ENCODE data around the gene LYPD3. TPM values are rescaled to one million over a fixed set of nuclear protein-coding genes. Genes with fewer than 3 reads are reported as not detected.

LYPD3 gene
- polyA plus RNA-seq, 1 of the 3 experiments (the other 2 are of a cell fraction) = 4.2 TPM

GRCh38 chr19:43425567-43426392 is 39.6 kb downstream of the LYPD3 start:
- H4K20me1 ChIP-seq (ENCODE audit: insufficient read depth) = no peaks in the 10 kb centered on the region
- H3F3A ChIP-seq (replicated peaks; ENCODE audit: insufficient read depth) = no peaks in the 10 kb centered on the region
- ChIA-PET CTCF (interaction anchor here (0.7 to 2.9 kb wide), 4 partner anchors 8 to 84 kb away, joined by 3 to 13 read pairs (median 4); no protein-coding TSS in a partner anchor), POLR2A (interaction anchor here (0.5 to 0.6 kb wide), 2 partner anchors 1555 to 1867 kb away, joined by 4 read pairs; no protein-coding TSS in a partner anchor)
- H3K27me3 ChIP-seq (ENCODE audit: insufficient read depth) = peaks cover 22% of the 10 kb centered on the region; the same call in 1 of the 2 replicates
- no peaks in the 10 kb centered on the region for H3K79me2 ChIP-seq (ENCODE audit: insufficient read depth)
- 10% methylated on average over 8 of the region's 8 CpGs for WGBS (ENCODE audit: low lambda C conversion rate)
- no peaks in the 10 kb centered on the region for H3K36me3 ChIP-seq (replicated peaks in 1 of 2; ENCODE audit: control insufficient read depth in 1 of 2, insufficient read depth in 2 of 2, low read length in 1 of 2)
- no peaks in the 10 kb centered on the region for H3K4me1 ChIP-seq (ENCODE audit: control insufficient read depth in 1 of 2, insufficient read depth in 2 of 2, low read depth in 1 of 2, low read length in 1 of 2)
- no peak for DNase-seq
- H3K9me2 ChIP-seq = no peaks in the 10 kb centered on the region
- TF ChIP-seq NRF1 (IDR thresholded peaks at IDR 0.05; ENCODE audit: low read depth, low read length) (no peak), SMC3 (IDR thresholded peaks at IDR 0.05; ENCODE audit: low read depth, low read length) (peak; percentile 11; the same call in 1 of the 2 replicates), EZH2phosphoT487 (IDR thresholded peaks at IDR 0.05; ENCODE audit: borderline replicate concordance, low read depth) (no peak), CTCF (IDR thresholded peaks at IDR 0.05) (peak; percentile 57), RAD21 (IDR thresholded peaks at IDR 0.05; ENCODE audit: low read length) (peak; percentile 34; the same call in 1 of the 2 replicates)
- no peak overlapping the region for H3K4me2 ChIP-seq
- no peak overlapping the region for H3K9ac ChIP-seq
- no peak overlapping the region for H3K4me3 ChIP-seq (ENCODE audit: low read depth in 2 of 2, low read length in 1 of 2)
- no peaks in the 10 kb centered on the region for H3K9me3 ChIP-seq
- H3K27ac ChIP-seq (ENCODE audit: low read depth in 2 of 2, low read length in 1 of 2) = no peak overlapping the region
- H2AFZ ChIP-seq (ENCODE audit: low read depth) = 0 out of 2 replicates have a peak overlapping the region, but pooled peaks have one; percentile 35

GRCh38 chr19:43423779-43424178 is 41.6 kb downstream of the LYPD3 start:
- 31% methylated on average over 5 of the region's 5 CpGs for WGBS (ENCODE audit: low lambda C conversion rate)
- Histone ChIP-seq H3K36me3 (replicated peaks in 1 of 2; ENCODE audit: control insufficient read depth in 1 of 2, insufficient read depth in 2 of 2, low read length in 1 of 2) (no peaks in the 10 kb centered on the region), H3K4me3 (ENCODE audit: low read depth in 2 of 2, low read length in 1 of 2) (no peak overlapping the region), H3K9ac (no peak overlapping the region), H3K27me3 (ENCODE audit: insufficient read depth) (peaks cover 33% of the 10 kb centered on the region; the same call in 1 of the 2 replicates), H3K27ac (ENCODE audit: low read depth in 2 of 2, low read length in 1 of 2) (no peak overlapping the region), H3K4me1 (ENCODE audit: control insufficient read depth in 1 of 2, insufficient read depth in 2 of 2, low read depth in 1 of 2, low read length in 1 of 2) (no peaks in the 10 kb centered on the region), H2AFZ (ENCODE audit: low read depth) (no peak overlapping the region), H3K4me2 (no peak overlapping the region), H3K79me2 (ENCODE audit: insufficient read depth) (no peaks in the 10 kb centered on the region), H3K9me3 (no peaks in the 10 kb centered on the region), H3F3A (replicated peaks; ENCODE audit: insufficient read depth) (no peaks in the 10 kb centered on the region), H3K9me2 (no peaks in the 10 kb centered on the region), H4K20me1 (ENCODE audit: insufficient read depth) (no peaks in the 10 kb centered on the region)
- TF ChIP-seq SMC3 (IDR thresholded peaks at IDR 0.05; ENCODE audit: low read depth, low read length) (no peak), GABPA (IDR thresholded peaks at IDR 0.05; ENCODE audit: low read depth) (no peak), RAD21 (IDR thresholded peaks at IDR 0.05; ENCODE audit: low read length) (no peak), MEF2A (IDR thresholded peaks at IDR 0.05; ENCODE audit: borderline replicate concordance, low read depth) (no peak), TAF1 (IDR thresholded peaks at IDR 0.05; ENCODE audit: borderline replicate concordance, low read depth, low read length) (no peak), GATA2 (CRISPR knock-in tag; IDR thresholded peaks at IDR 0.05) (no peak), FOXM1 (IDR thresholded peaks at IDR 0.05; ENCODE audit: low read depth) (no peak), REST (IDR thresholded peaks at IDR 0.05; ENCODE audit: low read depth, low read length) (no peak), CTCF (IDR thresholded peaks at IDR 0.05) (no peak), RCOR1 (IDR thresholded peaks at IDR 0.05; ENCODE audit: low read length) (no peak), NFIC (IDR thresholded peaks at IDR 0.05; ENCODE audit: borderline replicate concordance) (no peak), POLR2AphosphoS5 (IDR thresholded peaks at IDR 0.05; ENCODE audit: low read depth, low read length) (no peak), JUND (IDR thresholded peaks at IDR 0.05) (no peak)
- no peak for DNase-seq
- ChIA-PET POLR2A (no interaction called here), CTCF (interaction anchor here (1.1 to 3.1 kb wide), 2 partner anchors 9 to 16 kb away, joined by 3 to 11 read pairs; no protein-coding TSS in a partner anchor)

All from SK-N-SH (cell line).